Renal cortical epithelial cell (primary cell): ENCODE data around the gene PLOD3. TPM values are rescaled to one million over a fixed set of nuclear protein-coding genes. Genes with fewer than 3 reads are reported as not detected.

Experiments used
- DNase-seq: peaks from one replicate; pipeline ENCODE4 v3.0.0-alpha.2; 2011; ENCODE audit warnings: low read depth
- total RNA-seq: library from RNA; depleted of rRNA; stranded (reverse); fragments of >200 nt; gene quantifications from 2 replicates; pipeline ENCODE4 v1.2.3, GENCODE V29; 2014

PLOD3 gene
- total RNA-seq, 1 donor from 2014 or later = 55.8 TPM

DNA sequence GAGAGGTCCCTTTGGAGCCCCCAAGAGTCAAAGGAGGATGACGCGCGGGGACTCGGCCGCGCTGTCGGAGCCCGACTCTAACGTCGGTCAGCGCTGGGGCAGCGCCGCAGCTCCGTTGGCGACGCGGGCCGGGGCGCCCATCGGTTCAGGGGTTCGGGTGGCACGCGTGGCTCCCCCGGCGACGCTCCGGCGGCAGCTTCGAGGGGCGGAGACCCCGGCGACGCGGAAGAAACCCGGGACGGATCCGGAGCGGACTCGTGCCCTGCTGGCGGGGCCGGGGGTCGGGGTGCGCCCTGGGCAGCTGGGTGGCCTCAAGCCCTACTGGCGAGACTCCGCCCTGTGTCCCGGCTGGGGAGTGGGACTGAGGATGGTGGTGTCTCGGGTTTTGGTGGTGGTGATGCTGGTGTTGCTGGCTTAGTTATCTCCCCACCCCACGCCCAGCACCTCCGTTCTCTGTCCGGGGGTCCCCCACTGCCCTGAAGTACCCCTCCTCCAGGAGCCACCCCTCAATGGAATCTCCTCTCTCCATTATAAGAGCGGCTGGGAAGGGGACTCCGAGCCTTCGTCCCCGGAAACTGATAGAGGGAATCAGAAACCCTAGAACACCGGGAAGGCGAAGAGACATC lies 37.1 kb downstream of the PLOD3 start, which contains the start of gene NAT16:
NAT16 (minus strand) TSS at position 164 of the 626 bp plus-strand sequence. CDS start 5,486 bp downstream, outside the sequence.
- DNase-seq = no peak

DNA sequence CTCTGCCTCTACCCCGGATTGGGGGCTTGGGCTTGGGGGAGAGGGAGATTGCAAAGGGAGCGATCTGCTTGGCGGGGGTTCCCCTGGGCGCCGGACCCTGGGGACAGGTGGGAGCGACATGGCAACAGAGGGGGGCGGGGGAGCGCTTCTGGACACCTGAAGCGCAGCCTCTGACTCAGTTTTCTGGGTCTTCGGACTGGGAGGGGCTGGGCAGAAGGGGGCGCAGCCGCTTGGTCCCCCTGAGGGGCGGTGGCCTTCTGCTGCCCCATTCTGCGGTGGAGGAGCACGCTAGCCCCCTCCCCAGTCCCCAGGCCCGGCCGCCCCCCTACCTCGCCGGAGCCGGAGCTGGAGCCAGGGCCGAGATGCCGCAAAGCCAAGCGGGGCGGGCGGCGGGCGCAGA lies 37.7 kb downstream of the PLOD3 start:
- no peak for DNase-seq

DNA sequence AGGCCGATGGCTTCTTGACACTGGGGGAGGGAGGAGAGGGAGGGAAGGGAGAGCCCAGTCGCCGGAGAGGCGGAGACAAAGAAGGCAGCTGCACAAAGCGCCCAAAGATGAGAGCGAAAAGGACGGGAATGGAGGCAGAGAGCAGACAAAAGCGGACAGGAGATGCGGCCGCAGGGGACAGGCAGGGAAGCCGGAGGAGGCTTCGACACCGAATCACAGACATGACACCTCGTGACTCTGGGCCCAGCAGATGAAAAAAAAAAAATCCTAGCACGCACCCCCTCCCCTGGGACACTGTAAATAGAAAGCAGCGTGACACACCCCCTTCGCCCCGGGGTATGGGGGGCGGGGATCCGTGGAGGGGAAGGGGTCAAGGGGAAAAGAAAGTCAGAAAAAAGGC lies 38.3 kb downstream of the PLOD3 start:
- no peak for DNase-seq

DNA sequence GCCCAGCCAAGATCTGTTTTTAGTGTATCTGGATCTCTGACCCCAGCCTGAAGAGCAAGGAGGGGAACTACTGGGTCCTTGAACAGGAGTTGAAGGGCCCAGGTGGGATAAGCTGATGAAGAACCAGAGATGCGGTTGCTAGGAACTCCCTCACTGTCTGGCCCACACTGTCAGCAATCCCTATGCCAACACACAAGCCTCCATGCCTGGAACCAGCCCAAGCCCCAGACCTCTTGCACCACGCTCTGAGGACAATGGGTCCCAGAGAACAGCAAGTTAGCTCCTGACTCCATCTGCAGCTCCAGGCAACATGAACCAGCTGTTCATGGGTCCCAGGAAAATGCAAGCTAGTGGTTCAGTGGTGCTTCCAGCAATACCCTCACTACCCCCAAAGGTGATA lies 39.7 kb downstream of the PLOD3 start:
- no peak for DNase-seq

DNA sequence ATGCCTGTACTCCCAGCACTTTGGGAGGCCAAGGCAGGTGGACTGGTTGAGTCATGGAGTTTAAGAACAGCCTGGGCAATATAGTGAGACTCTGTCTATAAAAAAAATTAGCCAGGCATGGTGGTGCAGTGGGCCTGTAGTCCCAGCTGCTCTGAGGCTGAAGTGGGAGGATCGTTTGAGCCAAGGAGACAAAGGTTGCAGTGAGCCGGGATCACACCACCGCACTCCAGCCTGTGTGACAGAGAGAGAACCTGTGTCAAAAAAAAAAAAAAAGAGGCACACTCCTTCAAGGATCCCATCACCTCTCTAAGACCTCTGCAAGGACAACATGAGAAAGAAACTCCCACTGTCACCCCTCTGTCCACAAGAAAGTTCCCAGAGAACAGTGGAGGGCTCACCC lies 41.7 kb downstream of the PLOD3 start:
- DNase-seq = no peak

DNA sequence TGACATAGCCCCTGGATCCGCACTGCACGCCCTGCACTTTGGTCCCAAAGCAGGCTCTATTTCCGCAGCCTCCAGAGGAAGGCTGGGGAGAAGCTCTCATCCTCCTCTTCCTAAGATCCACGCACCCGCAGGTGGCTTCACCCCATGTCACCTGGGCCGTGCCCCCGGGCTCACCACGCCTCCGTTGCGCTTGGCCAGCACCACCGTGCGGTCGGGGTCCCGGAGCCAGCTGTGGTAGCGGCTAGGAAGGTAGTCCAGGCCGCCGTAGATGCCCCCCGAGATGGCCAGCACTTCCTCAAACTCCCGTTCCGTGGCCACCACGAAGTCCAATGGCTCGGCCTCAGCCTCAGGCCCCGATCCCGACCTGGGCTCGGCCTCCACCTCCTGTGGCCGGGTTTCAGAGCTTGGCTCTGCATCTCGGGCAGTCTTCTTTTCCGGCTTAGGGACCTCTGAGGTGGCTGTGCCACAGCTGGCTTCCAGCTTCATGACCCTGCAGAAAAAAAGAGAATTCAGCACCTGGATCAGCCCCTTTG lies 43.0 kb downstream of the PLOD3 start:
- no peak for DNase-seq

DNA sequence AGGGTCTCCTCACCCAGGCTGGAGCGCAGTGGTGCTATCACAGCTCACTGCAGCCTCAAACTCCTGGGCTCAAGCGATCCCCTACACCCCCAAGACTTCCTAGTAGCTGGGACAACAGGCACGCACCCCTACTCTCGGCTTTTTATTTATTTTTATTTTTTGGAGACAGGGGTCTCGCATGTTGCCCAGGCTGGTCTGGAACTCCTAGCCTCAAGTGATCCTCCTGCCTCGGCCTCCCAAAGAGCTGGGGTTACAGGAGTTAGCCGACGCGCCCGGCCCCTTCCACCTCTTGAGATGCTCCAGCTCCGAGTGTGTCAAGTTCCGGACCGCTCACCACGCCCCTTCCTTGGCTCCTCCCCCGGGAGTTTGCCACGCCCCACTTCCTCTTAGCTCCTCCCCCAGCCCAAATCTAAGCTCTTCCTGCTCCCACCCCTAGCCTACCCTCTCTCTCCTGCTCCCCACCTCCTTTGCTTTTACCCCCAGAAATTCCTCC lies 43.6 kb downstream of the PLOD3 start:
- no peak for DNase-seq

DNA sequence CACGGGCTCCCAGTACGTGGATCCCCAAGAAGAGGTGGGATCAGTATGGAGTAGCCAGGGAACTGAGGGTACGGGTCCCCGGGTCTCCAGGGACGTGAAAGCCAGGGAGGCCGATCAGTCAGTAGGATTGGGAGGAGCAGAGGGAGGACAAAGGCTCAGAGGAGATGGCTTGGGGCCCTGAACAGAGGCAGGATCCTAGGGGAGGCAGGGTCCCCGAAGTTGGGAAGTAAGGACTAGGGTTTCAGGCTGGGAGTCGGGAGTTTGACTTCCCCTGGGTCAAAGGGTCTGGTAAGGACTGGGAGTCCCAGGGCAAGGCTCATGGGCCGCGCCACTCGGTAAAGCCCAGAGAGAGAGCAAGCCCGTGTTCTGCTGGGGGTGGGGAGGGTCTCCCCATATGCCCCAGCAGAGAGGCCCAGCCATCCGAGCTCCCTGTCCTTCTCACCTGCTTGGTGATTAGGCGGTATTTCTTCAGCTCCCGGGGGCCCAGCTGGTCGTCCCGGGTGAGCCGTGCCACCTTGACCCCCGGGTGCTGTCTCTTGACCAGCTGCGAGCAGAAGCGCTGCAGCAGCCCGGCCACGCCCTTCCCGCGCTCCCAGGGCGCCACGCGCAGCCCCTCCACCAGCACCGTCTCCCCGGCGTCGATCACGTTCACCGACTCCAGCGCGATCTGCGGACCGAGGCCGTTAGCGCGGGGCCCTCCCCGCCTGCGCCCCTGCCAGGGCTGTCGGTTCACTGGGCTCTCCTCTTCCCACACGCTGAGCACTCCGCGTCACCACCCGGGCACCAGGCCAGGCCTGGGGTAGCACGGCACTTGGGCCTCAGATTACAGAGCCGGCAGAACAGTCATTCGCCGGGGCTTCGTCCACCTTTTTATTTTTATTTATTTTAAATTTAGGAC lies 44.3 kb downstream of the PLOD3 start:
- DNase-seq = peak; percentile 68

DNA sequence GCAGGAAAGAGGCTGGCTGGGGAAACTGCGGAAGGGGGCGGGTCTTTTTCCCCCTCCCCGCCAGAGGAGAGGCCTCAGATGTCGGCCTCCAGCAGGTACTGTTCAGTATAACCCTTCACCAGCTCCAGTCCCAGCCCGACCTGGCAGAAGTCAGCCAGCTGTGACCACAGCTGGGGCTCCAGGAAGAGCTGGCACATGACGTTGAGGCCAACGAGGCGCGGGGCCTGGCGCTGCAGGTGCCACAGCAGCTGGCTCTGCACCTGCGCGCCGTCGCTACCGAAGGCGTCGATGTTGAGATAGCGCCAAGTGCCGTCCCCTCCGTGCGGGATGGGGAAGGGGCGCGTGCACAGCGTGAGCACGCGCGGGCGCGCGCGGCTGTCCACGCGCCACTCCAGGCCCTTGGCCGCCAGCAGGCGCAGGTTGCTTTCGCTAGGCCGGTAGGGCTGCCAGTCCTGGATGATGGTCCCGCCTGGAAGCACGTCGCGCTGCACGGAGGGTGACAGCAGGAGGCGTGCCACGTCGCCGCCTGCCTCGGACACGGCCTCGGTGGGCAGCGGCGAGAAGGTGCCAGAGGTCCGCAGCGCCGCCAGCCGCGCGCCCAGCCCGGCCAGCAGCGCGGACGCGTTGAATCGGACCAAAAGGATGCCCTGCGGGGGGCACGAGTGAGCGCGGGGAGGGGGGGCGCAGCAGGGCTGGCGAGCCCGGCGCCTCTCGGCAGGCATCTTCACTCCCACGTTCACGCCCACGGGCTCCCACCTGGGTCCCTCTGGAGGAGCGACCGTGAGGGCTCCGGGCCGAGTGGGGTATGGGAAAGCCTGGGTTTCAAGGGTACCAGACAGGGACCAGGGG lies 45.2 kb downstream of the PLOD3 start:
- DNase-seq = no peak

DNA sequence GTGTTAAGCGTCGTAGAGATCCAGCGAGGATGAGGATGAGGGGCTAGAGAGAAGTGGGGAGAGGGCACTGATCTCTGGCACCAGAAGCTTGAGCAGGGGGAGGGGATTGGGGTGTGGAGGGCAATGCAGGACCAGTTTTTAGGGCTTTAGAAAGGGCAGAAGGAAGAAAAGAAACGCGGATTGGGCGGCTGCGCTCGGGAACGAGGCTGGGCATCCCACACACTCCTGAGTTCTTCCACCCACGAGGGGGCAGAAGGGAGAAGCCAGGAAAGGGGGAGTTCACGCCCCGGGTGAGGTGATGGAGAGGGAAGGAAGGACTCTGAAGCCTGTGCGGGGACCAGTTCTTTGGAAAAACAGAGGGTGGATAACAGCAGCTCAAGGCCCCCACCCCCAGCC lies 45.9 kb downstream of the PLOD3 start:
- no peak for DNase-seq

DNA sequence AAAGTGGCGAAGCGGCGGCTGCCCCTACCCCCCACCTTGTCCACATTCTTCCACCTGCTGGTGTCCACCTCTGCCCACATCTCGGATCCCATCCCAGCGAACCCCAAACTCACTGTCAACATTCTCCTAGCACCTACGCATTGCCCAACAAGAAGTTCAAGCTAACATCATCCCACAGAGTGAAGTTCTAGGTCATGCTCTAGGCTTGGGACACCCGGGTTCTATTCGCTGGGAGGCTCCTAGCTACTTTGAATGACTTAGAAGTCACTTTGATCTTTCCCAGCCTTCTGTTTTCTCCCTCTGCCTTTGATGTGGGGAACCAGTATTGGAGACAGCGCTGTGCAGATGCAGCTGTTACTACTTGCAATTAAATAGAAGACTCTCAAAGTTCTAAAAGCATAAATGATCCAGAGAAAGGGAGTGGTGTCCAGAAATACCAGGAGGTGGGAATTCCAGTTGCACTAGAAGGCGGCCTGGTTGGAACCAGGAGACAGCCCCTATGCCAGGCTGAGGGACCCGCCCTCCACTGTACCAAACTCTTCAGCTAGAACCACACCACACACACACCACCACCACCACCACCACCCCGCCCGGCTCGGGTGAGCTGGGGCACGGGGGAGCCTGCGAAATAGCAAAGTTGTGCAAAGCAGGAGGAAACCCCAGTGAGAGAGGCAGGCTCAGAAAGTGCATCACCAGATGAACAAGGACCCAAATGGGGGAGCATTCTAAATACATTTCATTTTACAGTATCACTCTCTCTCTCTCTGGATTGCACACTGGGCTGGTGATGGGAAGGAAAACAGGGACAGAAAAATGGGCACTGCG lies 46.6 kb downstream of the PLOD3 start:
- DNase-seq = no peak

DNA sequence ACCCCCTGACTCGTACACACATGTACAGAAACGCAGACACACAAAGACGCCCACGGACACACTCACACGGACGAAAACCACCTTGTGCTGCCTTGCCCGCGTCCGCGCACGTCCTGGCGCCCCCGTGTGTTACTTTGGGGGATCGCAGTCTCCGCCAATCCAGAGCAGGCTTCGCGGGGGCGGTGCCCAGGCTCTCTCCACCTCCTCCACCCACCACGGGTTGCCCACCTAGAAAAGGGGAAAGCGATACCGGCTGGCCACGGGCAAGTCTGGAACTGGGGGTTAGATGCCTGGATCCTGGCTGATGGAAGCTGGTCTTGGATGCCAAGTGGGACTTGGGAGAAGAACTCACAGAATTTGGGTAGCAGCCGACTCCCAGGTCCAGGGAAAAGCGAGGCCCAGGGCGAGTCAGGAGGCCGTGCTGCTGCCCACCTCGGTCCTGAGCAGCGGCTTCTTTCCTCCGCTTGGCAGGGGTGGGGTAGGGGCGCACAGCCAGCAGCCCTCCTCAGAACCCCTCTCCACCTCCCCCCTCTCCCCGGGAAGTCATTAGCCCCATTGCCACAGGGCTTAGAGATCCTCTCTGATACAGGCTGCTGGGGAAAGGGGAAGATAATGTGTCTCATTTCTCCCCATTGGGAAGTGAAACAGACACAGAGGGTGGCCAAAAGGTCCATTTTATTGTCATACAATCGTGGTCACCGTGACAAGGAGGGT lies 47.4 kb downstream of the PLOD3 start:
- no peak for DNase-seq

DNA sequence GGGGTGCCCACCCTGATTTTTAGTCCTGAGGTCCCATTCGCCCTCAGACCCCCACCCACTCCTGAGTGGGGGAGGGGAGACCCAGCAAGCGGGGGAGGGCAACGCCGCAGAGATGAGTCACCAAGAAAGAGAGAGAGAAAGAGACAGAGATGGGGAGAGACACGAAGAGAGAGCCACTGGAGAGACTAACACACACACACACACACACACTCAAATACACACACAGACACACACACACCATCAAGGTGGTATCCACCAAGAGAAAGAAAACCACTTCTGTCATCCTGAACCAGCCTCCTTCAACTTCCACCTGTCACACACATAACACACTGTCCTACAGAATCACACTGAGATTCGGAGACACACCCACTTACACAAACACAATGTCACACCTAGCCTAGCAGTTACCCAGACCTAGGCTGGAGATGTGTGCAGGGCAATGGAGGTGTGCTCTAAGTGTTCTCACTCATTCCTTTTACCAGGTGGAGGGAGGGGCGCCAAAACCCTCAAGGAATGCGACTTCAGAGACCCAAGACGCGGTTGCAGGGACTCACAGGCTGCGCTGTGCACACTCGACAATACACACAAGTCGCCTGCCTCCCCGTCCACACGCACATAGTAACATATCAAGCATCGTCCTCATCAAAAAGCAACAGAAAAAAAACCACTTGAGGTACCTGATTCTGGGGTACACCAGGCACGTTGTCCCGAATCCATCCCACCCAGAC lies 48.1 kb downstream of the PLOD3 start:
- no peak for DNase-seq

DNA sequence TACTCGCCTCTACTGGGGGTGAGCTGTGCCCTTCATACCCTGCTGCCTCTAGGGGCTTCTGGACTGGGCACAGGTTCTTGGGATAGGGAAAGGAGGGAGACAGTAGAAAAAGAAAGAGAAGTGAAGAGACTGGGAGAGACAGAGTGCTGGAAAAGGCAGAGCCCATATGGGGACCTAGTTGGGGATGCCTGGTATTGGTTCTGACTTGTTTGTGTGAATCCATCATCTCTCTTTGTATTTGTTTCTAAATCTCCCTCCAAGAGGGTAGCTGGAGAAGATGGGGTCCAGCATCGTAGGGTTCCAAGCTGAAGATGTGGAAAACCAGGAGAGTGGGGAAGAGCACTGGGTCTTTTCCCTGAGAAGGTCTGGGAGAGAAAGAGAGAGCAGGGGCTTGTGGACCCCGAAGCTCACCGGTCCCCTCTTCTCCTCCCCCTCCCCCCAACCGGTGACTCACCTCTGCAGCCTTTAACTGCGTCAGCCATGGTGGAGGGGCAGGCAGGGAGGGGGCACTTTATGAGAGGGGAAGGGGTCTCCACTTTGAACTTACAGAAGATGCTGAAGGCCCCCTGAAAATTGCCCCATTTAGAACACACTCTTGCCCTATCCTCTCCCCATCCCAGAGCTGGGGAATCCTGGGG lies 48.9 kb downstream of the PLOD3 start:
- DNase-seq = no peak

DNA sequence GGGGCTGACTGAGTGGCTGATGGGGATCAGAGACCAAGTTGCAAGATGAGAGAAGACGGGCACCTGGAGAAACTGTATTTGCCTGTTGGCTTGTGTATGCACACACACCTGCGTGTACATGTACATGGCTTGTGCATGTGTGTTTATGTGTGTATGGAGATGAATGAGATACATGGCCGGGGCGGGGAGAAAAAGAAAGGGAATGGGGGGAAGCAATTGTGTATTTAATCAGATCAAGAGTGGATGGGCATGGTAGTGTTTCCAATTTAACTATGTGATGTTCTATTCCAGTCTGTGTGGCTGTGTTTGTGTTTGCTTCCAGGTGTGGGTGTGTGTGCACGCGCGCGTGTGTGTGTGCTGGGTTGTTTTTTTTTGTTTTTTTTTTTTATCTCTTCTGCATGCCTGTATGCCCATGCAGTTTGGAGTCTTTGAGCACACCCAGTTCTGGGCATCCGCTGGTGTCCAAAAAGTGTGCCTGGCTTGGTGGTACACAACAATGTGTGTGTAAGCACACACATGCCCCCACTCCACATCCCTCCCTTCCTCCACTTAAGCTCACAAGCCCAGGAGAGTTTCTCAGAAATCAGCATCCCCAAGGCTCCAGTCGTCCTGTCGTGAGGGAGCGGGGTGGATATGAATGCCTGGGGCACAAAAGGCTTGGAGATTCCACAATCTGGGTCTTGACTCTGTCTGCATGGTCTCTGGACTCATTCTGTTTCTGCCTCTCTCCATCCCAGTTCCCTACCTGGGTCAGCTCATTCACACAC lies 49.6 kb downstream of the PLOD3 start:
- no peak for DNase-seq

DNA sequence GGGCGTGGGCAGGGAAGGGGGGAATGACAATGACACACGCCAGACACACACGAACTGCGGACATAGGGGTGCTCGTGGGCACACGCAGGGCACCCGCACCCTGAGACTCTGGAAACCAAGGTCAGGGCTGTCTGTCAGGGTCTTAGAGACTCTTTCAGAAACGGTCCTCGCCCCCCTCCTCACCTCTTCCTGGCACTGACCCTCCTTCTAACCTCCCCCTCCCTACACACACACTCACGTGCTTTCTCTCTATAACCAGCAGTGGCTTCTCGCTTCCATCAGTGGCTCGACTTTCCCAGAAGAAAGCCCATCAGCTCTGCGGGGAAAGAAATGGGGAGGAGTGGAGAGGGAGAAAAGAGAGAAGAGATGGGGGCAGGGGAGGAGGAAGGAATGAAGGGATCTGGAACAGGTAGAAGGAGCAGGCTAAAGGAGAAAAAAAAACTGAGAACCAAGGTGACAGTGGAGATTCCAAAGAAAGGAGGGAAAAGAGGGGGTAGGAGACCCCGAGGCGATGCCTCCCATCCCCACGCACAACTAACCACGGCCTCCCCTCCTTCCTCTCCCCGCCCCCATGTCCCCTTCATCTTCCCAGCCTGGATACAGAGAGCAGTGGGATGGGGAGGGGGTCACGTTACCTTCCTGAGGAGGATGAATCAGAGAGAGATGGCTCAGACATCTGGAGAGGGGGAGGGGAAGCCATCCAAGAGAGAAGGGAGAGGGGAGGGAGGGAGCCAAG lies 50.3 kb downstream of the PLOD3 start:
- no peak for DNase-seq

DNA sequence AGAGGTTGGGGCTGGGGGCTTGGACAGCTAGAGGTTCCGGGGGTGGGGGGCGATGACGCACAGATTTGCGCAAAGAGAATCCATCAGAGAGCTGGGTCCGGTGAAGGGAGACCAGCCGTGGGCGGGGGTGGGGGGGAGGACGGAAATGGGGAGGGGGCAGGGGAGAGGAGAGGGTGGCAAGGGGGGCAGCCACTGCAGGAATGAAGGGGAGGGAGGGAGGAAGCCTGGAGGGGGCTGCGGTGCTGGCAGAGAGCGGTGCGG lies 50.8 kb downstream of the PLOD3 start:
- DNase-seq = no peak
